Measurements from ENCODE around the gene ROM1.
"Not testable (repeated sequence)": the region's sequence is repeated elsewhere in the genome, so short reads cannot be mapped to it uniquely, and the experiment has no call there.

ROM1 gene

DNA sequence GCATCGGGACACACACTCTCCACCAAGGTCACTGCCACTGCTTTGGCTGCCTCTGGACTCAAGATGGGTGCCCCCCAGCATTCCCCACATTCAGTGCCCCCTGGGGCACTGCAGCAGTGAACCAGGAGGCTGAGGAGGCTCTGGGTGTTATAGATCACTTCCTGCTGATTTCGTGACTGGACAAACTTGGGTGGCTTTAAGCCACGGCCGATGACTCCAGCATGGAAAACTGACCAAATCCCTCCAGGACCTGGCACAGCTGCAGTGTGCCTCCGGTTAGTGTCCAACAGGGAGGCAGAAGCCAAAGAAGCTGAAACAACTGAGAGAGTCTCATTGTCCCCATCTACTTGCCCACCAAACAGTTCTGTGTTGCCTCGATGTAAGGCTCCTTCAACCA, 34.5 kb downstream of the ROM1 start:
- Mint-ChIP-seq H3K4me3 (no peak overlapping the region), H3K27me3 (no peaks in the 10 kb centered on the region), H3K27ac (no peak overlapping the region), H3K36me3 (peaks cover 5% of the 10 kb centered on the region), H3K9me3 (no peaks in the 10 kb centered on the region), H3K4me1 (peaks cover 47% of the 10 kb centered on the region)
- no peak for ATAC-seq

DNA sequence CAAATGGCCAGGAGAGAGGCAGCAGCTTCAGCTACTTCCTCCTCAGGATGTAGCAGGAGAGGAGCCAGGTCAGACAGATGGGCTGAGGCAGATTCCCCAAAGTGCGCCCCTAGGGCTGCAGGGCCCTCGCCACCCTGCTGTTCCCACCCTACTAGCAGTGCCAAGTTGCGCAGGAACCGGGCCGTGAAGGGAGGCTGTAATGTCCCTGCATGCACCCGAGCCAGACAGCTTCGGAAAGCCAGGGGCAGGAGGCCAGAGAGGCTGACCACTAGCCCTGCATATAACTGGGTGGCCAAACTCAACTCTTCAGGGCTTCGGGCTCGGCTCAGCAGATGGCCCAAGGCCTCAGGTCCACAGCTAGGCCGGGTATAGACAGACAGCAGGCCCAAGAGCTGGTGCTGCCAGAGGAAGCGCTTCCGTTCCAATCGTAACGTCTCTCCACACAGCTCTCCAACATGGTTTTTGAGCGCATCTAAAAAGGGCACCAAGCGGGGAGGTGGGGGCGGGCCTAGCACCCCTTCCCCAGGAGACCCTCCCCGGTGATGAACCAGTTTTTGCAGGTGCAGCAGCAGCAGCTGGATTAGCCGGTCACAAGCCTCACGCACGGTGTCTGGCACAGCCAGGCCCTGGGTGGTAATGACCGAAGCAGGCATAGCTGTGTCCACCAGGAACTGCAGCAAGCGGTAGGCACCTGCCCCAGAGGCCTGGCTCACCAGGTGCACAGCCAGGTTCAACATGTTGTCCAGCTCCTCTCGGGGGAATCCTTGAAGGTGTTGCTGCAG, 35.3 kb downstream of the ROM1 start:
- H3K27me3 Mint-ChIP-seq, result no peaks in the 10 kb centered on the region
- H3K4me3 Mint-ChIP-seq, result no peak overlapping the region
- peaks cover 5% of the 10 kb centered on the region for H3K36me3 Mint-ChIP-seq
- peaks cover 50% of the 10 kb centered on the region for H3K4me1 Mint-ChIP-seq
- H3K9me3 Mint-ChIP-seq, result no peaks in the 10 kb centered on the region
- no peak for ATAC-seq
- H3K27ac Mint-ChIP-seq, result no peak overlapping the region

DNA sequence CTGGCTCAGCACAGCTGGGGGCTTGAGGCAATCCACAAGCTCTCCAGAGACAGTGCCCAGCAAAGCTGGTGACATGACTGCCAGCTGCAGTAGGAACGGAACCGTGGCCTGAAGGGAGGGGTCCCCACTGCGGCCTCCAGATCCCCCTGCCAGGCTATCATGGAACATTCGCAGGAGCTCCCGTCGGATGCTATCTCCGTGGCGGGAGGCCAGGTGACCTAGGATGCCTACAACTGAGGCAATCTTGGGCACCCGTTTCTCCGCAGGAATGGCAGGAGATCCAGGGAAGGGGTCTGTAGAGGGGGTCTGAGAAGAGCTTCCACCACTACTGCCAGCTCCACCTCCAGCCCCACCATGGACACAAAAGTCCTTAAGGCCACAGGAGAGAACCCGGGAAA, 35.9 kb downstream of the ROM1 start:
- Mint-ChIP-seq H3K4me1 (peaks cover 55% of the 10 kb centered on the region), H3K9me3 (no peaks in the 10 kb centered on the region), H3K36me3 (peaks cover 5% of the 10 kb centered on the region), H3K27me3 (no peaks in the 10 kb centered on the region), H3K27ac (no peak overlapping the region), H3K4me3 (no peak overlapping the region)
- no peak for ATAC-seq

DNA sequence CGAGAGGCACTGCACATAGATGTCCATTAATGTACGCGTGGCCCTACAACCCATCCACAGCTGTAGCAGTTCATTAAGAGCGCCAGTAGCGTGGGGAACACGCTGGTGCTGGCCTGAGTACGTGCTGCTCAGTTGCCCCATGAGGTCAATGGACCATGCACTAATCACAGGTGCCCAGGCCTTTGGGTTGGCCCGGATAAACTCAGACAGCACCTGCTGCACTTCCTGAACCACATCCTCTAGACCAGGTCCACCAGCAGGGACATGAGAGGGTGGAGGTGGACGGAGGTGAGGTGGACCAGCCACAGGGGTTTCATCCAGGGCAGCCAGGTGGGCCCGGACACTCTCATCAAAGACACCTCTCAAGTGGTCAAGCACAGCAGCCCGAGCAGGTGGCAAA, 36.4 kb downstream of the ROM1 start:
- Mint-ChIP-seq H3K36me3 (peaks cover 5% of the 10 kb centered on the region), H3K4me3 (no peak overlapping the region), H3K4me1 (peaks cover 54% of the 10 kb centered on the region), H3K9me3 (no peaks in the 10 kb centered on the region), H3K27me3 (no peaks in the 10 kb centered on the region), H3K27ac (no peak overlapping the region)
- no peak for ATAC-seq

DNA sequence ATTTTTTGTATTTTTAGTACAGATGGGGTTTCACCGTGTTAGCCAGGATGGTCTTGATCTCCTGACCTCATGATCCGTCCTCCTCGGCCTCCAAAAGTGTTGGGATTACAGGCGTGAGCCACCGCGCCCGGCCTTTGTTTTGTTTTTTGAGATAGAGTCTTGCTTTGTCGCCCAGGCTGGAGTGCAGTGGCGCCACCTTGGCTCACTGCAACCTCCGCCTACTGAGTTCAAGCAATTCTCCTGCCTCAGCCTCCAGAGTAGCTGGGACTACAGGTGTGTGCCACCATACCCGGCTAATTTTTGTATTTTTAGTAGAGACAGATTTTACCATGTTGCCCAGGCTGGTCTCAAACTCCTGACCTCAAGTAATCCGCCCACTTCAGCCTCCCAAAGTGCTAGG, 37.2 kb downstream of the ROM1 start:
- H3K9me3 Mint-ChIP-seq, H3K27ac Mint-ChIP-seq, H3K27me3 Mint-ChIP-seq, H3K36me3 Mint-ChIP-seq, ATAC-seq, H3K4me3 Mint-ChIP-seq: not testable (repeated sequence)
- peaks cover 53% of the 10 kb centered on the region for H3K4me1 Mint-ChIP-seq

DNA sequence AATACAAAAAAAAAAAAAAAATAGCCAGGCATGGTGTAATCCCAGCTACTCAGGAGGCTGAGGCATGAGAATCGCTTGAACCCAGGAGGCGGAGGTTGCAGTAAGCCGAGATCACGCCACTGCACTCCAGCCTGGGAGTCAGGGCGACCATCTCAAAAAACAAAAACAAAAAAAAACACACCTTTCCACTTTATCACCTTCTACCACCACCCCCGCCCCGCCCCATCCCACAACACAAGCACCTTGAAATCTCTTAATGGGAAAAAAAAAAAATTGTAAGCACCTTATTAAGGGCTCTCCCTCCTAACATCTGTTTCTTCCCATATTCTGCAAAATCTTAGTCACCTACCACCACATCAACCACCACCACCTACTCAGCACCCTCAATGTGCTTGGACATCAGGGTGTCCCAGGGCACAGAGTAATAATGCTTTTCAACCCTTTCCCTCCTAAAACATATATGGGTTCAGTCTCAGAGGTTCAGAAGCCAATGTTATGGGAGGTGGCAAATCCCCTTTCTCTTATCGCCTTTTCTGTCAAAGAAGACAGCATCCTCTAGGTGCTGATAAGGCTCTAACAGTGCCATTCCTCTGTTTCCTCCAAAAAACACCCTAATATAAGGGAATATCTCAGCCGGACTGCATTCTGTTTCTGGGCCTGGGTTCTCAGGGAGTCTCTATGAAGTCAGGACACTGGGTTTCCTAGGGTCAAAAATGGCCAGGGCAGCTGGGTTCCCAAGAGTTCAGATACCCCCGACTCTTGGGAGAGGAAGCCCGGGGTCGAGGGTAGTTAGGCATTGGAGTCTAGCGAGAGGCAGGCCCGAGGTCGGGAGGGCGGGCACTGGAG, 39.3 kb downstream of the ROM1 start:
- H3K4me3 Mint-ChIP-seq, result peak overlapping the region; percentile 98
- no peaks in the 10 kb centered on the region for H3K9me3 Mint-ChIP-seq
- peaks cover 5% of the 10 kb centered on the region for H3K36me3 Mint-ChIP-seq
- ATAC-seq, result no peak
- H3K27ac Mint-ChIP-seq, result peak overlapping the region; percentile 89
- peaks cover 40% of the 10 kb centered on the region for H3K4me1 Mint-ChIP-seq
- H3K27me3 Mint-ChIP-seq, result no peaks in the 10 kb centered on the region

DNA sequence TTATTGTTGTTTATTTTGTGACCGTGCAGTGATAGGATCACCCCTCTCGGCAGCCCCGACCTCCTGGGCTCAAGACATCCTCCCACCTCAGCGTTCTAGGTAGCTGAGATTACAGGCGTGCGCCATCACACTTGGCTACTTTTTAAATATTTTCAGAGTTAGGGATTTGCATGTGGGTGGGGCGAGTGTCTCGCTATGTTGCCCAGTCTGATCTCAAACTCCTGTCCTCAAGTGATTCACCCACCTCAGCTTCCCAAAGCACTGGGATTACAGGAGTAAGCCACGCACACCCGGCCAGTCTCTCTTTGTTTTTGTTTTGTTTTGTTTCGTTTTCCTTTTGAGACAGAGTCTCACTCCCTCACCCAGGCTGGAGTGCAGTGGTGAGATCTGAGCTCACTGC, 41.2 kb downstream of the ROM1 start:
- no peak for ATAC-seq
- H3K9me3 Mint-ChIP-seq, result no peaks in the 10 kb centered on the region
- H3K4me3 Mint-ChIP-seq, result peak overlapping the region; percentile 50
- H3K36me3 Mint-ChIP-seq, result peaks cover under 1% of the 10 kb centered on the region
- H3K4me1 Mint-ChIP-seq, result peaks cover 36% of the 10 kb centered on the region
- peak overlapping the region; percentile 52 for H3K27ac Mint-ChIP-seq
- H3K27me3 Mint-ChIP-seq, result no peaks in the 10 kb centered on the region

DNA sequence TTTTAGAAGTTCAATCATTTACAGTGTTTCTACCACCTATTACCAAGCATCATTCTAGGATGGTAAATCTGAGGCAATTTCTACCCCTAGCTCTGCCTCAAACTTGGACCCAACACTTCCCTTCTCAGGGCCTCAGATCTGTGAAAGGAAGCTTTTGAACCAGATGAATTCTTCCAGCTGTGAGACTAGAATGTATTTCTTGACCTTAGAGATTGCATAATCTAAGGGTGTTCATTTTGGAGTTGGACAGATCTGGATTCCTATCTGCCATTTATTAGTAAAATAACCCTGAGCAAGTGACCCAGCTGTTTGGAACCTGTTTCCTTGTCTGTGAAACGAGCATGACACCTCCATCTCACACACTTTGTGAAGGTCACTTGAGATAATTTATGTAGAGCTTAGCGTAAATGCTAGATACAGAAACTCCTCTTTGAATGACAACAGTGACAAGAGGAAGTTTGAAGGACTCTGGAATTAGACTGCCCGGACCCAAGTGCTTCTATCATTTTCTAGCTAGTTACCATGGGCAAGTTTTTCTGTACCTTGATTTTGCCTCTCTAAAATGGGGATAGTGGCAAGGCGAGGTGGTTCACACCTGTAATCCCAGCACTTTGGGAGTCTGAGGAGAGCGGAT, 43.9 kb downstream of the ROM1 start:
- no peaks in the 10 kb centered on the region for H3K36me3 Mint-ChIP-seq
- H3K27me3 Mint-ChIP-seq, result no peaks in the 10 kb centered on the region
- peaks cover 21% of the 10 kb centered on the region for H3K4me1 Mint-ChIP-seq
- no peaks in the 10 kb centered on the region for H3K9me3 Mint-ChIP-seq
- H3K4me3 Mint-ChIP-seq, result no peak overlapping the region
- no peak for ATAC-seq
- no peak overlapping the region for H3K27ac Mint-ChIP-seq

GRCh38 chr11:62664405-62665074, 51.5 kb downstream of the ROM1 start:
- H3K9me3 Mint-ChIP-seq, result no peaks in the 10 kb centered on the region
- H3K4me1 Mint-ChIP-seq, result peaks cover 40% of the 10 kb centered on the region
- peak overlapping the region; percentile 89 for H3K27ac Mint-ChIP-seq
- peak overlapping the region; percentile 98 for H3K4me3 Mint-ChIP-seq
- H3K27me3 Mint-ChIP-seq, result no peaks in the 10 kb centered on the region
- H3K36me3 Mint-ChIP-seq, result peaks cover 42% of the 10 kb centered on the region
- ATAC-seq, result peak; percentile 66
